ENCODE measurements around the gene PLEKHM3. TPM values are rescaled to one million over a fixed set of nuclear protein-coding genes. Genes with fewer than 3 reads are reported as not detected.
"Not testable (repeated sequence)": the region's sequence is repeated elsewhere in the genome, so short reads cannot be mapped to it uniquely, and the experiment has no call there.

The PLEKHM3 gene
- total RNA-seq, 3 donors from 2014 or later (not counting 1 experiment from before 2014, with no cell fraction given), result 21.7 to 27.7 (median 26.3) TPM

- Mint-ChIP-seq H3K4me3 (no peak overlapping the region), H3K36me3 (no peaks in the 10 kb centered on the region), H3K9me3 (no peaks in the 10 kb centered on the region), H3K4me1 (peaks cover 23 to 28% of the 10 kb centered on the region in 2 donors), H3K27ac (no peak overlapping the region), H3K27me3 (ENCODE audit: low read depth in 2 of 2) (no peaks in the 10 kb centered on the region)
- H3K4me3 ChIP-seq (ENCODE audit: low read length), result no peak overlapping the region
- intact Hi-C loops (cut with micrococcal nuclease), result no loop called here
- H3K36me3 ChIP-seq (ENCODE audit: control insufficient read depth, insufficient read depth, low read length), result no peaks in the 10 kb centered on the region
- DNase-seq (no peak), ATAC-seq (no peak)
- H3K27ac ChIP-seq (ENCODE audit: low read length), result no peak overlapping the region
- no peaks in the 10 kb centered on the region for H3K9me3 ChIP-seq (ENCODE audit: control insufficient read depth, insufficient read depth, low read length)
- H3K27me3 ChIP-seq (ENCODE audit: control insufficient read depth, insufficient read depth, low read length), result no peaks in the 10 kb centered on the region
- TF ChIP-seq, protein P1, sequence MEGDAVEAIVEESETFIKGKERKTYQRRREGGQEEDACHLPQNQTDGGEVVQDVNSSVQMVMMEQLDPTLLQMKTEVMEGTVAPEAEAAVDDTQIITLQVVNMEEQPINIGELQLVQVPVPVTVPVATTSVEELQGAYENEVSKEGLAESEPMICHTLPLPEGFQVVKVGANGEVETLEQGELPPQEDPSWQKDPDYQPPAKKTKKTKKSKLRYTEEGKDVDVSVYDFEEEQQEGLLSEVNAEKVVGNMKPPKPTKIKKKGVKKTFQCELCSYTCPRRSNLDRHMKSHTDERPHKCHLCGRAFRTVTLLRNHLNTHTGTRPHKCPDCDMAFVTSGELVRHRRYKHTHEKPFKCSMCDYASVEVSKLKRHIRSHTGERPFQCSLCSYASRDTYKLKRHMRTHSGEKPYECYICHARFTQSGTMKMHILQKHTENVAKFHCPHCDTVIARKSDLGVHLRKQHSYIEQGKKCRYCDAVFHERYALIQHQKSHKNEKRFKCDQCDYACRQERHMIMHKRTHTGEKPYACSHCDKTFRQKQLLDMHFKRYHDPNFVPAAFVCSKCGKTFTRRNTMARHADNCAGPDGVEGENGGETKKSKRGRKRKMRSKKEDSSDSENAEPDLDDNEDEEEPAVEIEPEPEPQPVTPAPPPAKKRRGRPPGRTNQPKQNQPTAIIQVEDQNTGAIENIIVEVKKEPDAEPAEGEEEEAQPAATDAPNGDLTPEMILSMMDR (IDR thresholded peaks at IDR 0.05), result no peak
- no CpG with 5 or more reads among the region's 3 CpGs for WGBS (ENCODE audit: insufficient coverage)
- peaks cover 7% of the 10 kb centered on the region for H3K4me1 ChIP-seq (ENCODE audit: control insufficient read depth, insufficient read depth, low read length)
These were observed 1.2 kb downstream of the PLEKHM3 start for GRCh38 chr2:208024091-208024490.

GRCh38 chr2:208020253-208020652 is 5.1 kb downstream of the PLEKHM3 start:
- H3K27ac ChIP-seq (ENCODE audit: low read length), result no peak overlapping the region
- WGBS (ENCODE audit: insufficient coverage), result 98% methylated on average over 2 of the region's 2 CpGs
- Mint-ChIP-seq H3K36me3 (no peaks in the 10 kb centered on the region), H3K4me3 (no peak overlapping the region), H3K27ac (no peak overlapping the region), H3K27me3 (ENCODE audit: low read depth in 2 of 2) (no peaks in the 10 kb centered on the region), H3K4me1 (peaks cover 31 to 33% of the 10 kb centered on the region in 2 donors), H3K9me3 (no peaks in the 10 kb centered on the region)
- no peaks in the 10 kb centered on the region for H3K36me3 ChIP-seq (ENCODE audit: control insufficient read depth, insufficient read depth, low read length)
- H3K4me3 ChIP-seq (ENCODE audit: low read length), result no peak overlapping the region
- ATAC-seq, result no peak
- H3K9me3 ChIP-seq (ENCODE audit: control insufficient read depth, insufficient read depth, low read length), result no peaks in the 10 kb centered on the region
- H3K27me3 ChIP-seq (ENCODE audit: control insufficient read depth, insufficient read depth, low read length), result no peaks in the 10 kb centered on the region
- TF ChIP-seq, protein P1 (IDR thresholded peaks at IDR 0.05), result no peak
- DNase-seq, result no peak
- peaks cover 8% of the 10 kb centered on the region for H3K4me1 ChIP-seq (ENCODE audit: control insufficient read depth, insufficient read depth, low read length)
- intact Hi-C loops (cut with micrococcal nuclease), result no loop called here

DNA sequence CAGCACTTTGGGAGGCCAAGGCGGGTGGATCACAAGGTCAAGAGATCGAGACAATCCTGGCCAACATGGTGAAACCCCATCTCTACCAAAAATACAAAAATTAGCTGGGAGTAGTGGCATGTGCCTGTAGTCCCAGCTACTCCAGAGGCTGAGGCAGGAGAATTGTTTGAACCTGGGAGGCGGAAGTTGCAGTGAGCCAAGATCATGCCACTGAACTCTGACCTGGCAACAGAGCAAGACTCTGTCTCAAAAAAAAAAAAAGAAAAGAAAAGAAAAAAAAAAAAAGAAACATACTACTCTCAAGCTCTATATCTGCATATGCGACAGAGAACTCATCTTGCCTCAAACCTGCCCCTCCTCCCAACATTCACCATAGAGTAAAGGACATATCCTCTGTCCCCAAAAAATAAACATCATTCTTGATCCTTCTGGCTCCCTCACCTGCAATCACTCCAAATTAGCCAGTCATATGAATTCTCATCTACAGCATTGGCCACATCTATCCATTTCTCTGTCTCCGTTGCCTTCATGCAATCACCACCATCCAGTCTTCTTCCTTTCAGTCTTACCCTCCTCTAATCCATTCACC is 7.1 kb downstream of the PLEKHM3 start:
- H3K4me3 ChIP-seq (ENCODE audit: low read length); H3K4me3 Mint-ChIP-seq; H3K4me1 ChIP-seq (ENCODE audit: control insufficient read depth, insufficient read depth, low read length); H3K27me3 Mint-ChIP-seq (ENCODE audit: low read depth in 2 of 2); H3K9me3 ChIP-seq (ENCODE audit: control insufficient read depth, insufficient read depth, low read length); ATAC-seq; H3K27ac ChIP-seq (ENCODE audit: low read length); H3K36me3 ChIP-seq (ENCODE audit: control insufficient read depth, insufficient read depth, low read length); H3K27me3 ChIP-seq (ENCODE audit: control insufficient read depth, insufficient read depth, low read length); DNase-seq; H3K36me3 Mint-ChIP-seq; H3K9me3 Mint-ChIP-seq; intact Hi-C loops (cut with micrococcal nuclease): not testable (repeated sequence)
- WGBS (ENCODE audit: insufficient coverage), result 93% methylated on average over 4 of the region's 5 CpGs
- Mint-ChIP-seq H3K4me1 (peaks cover 32 to 33% of the 10 kb centered on the region in 2 donors), H3K27ac (peak overlapping the region in 1 of 2 donors; percentile 54)

GRCh38 chr2:208017721-208018120 is 7.6 kb downstream of the PLEKHM3 start:
- Mint-ChIP-seq H3K27ac (peak overlapping the region in 1 of 2 donors; percentile 54), H3K9me3 (no peaks in the 10 kb centered on the region), H3K4me3 (no peak overlapping the region), H3K27me3 (ENCODE audit: low read depth in 2 of 2) (no peaks in the 10 kb centered on the region), H3K36me3 (no peaks in the 10 kb centered on the region), H3K4me1 (peaks cover 35% of the 10 kb centered on the region in 2 donors)
- Histone ChIP-seq H3K4me3 (ENCODE audit: low read length) (no peak overlapping the region), H3K9me3 (ENCODE audit: control insufficient read depth, insufficient read depth, low read length) (no peaks in the 10 kb centered on the region), H3K27ac (ENCODE audit: low read length) (no peak overlapping the region), H3K4me1 (ENCODE audit: control insufficient read depth, insufficient read depth, low read length) (peaks cover 8% of the 10 kb centered on the region), H3K27me3 (ENCODE audit: control insufficient read depth, insufficient read depth, low read length) (no peaks in the 10 kb centered on the region), H3K36me3 (ENCODE audit: control insufficient read depth, insufficient read depth, low read length) (no peaks in the 10 kb centered on the region)
- peak in 1 of 3 donors; percentile 21 for ATAC-seq
- 50% methylated on average over 5 of the region's 5 CpGs for WGBS (ENCODE audit: insufficient coverage)
- intact Hi-C loops (cut with micrococcal nuclease), result no loop called here
- DNase-seq, result no peak
- TF ChIP-seq, protein P1 (IDR thresholded peaks at IDR 0.05), result no peak

All from natural killer cell (primary cell).